ENCODE data around the gene STUM.

STUM gene

GRCh38 chr1:226643177-226643576, 94.6 kb downstream of the STUM start:
- DNase-seq = no peak
- H3K36me3 ChIP-seq (replicated peaks; ENCODE audit: insufficient read depth, low read length) = no peaks in the 10 kb centered on the region; the same call in 1 of the 2 replicates
- H3K9me2 ChIP-seq (replicated peaks; ENCODE audit: insufficient read depth, low read length) = no peaks in the 10 kb centered on the region
- no peak overlapping the region for H3K9ac ChIP-seq (ENCODE audit: low read length)
- no peak overlapping the region for H3K27ac ChIP-seq (ENCODE audit: low read length)
- H3K4me1 ChIP-seq (ENCODE audit: low read length) = no peaks in the 10 kb centered on the region
- TF ChIP-seq EZH2phosphoT487 (IDR thresholded peaks at IDR 0.05; ENCODE audit: low read length) (no peak), EZH2 (optimal IDR thresholded peaks at IDR 0.05; ENCODE audit: low read depth, low read length) (no peak), CTCF (IDR thresholded peaks at IDR 0.05; ENCODE audit: low read length) (no peak)
- H2AFZ ChIP-seq (ENCODE audit: low read length) = no peak overlapping the region
- H3K27me3 ChIP-seq (replicated peaks; ENCODE audit: insufficient read depth, low read length) = no peaks in the 10 kb centered on the region
- no peaks in the 10 kb centered on the region for H3K79me2 ChIP-seq (ENCODE audit: low read length)
- H4K20me1 ChIP-seq (ENCODE audit: insufficient read depth, low read length) = no peaks in the 10 kb centered on the region
- no peaks in the 10 kb centered on the region for H3K9me3 ChIP-seq (replicated peaks; ENCODE audit: insufficient read depth, low read length)
- H3F3A ChIP-seq (ENCODE audit: insufficient read depth, low read length) = no peaks in the 10 kb centered on the region
- no peak overlapping the region for H3K4me2 ChIP-seq (ENCODE audit: low read depth, low read length)
- H3K4me3 ChIP-seq (ENCODE audit: low read length) = no peak overlapping the region

- peaks cover 5% of the 10 kb centered on the region; the same call in 1 of the 2 replicates for H3K79me2 ChIP-seq (ENCODE audit: low read length)
- H2AFZ ChIP-seq (ENCODE audit: low read length) = no peak overlapping the region
- no peak overlapping the region for H3K4me3 ChIP-seq (ENCODE audit: low read length)
- H3K4me1 ChIP-seq (ENCODE audit: low read length) = no peaks in the 10 kb centered on the region
- no peaks in the 10 kb centered on the region for H4K20me1 ChIP-seq (ENCODE audit: insufficient read depth, low read length)
- no peaks in the 10 kb centered on the region for H3K9me3 ChIP-seq (replicated peaks; ENCODE audit: insufficient read depth, low read length)
- no peak overlapping the region for H3K4me2 ChIP-seq (ENCODE audit: low read depth, low read length)
- no peak overlapping the region for H3K9ac ChIP-seq (ENCODE audit: low read length)
- no peaks in the 10 kb centered on the region for H3K9me2 ChIP-seq (replicated peaks; ENCODE audit: insufficient read depth, low read length)
- H3K36me3 ChIP-seq (replicated peaks; ENCODE audit: insufficient read depth, low read length) = no peaks in the 10 kb centered on the region; the same call in 1 of the 2 replicates
- no peaks in the 10 kb centered on the region for H3K27me3 ChIP-seq (replicated peaks; ENCODE audit: insufficient read depth, low read length)
- no peak for TF ChIP-seq CTCF (IDR thresholded peaks at IDR 0.05; ENCODE audit: low read length)
- no peak for TF ChIP-seq EZH2 (optimal IDR thresholded peaks at IDR 0.05; ENCODE audit: low read depth, low read length)
- no peak for TF ChIP-seq EZH2phosphoT487 (IDR thresholded peaks at IDR 0.05; ENCODE audit: low read length)
- H3F3A ChIP-seq (ENCODE audit: insufficient read depth, low read length) = no peaks in the 10 kb centered on the region
- DNase-seq = no peak
- no peak overlapping the region for H3K27ac ChIP-seq (ENCODE audit: low read length)
These were observed 95.3 kb downstream of the STUM start for GRCh38 chr1:226643611-226644540.

GRCh38 chr1:226644541-226645176, 96.1 kb downstream of the STUM start:
- no peak overlapping the region for H2AFZ ChIP-seq (ENCODE audit: low read length)
- H3K27me3 ChIP-seq (replicated peaks; ENCODE audit: insufficient read depth, low read length) = no peaks in the 10 kb centered on the region
- H3K27ac ChIP-seq (ENCODE audit: low read length) = no peak overlapping the region
- no peak overlapping the region for H3K4me3 ChIP-seq (ENCODE audit: low read length)
- H3K9ac ChIP-seq (ENCODE audit: low read length) = no peak overlapping the region
- no peak for TF ChIP-seq CTCF (IDR thresholded peaks at IDR 0.05; ENCODE audit: low read length)
- no peak for TF ChIP-seq EZH2phosphoT487 (IDR thresholded peaks at IDR 0.05; ENCODE audit: low read length)
- TF ChIP-seq EZH2 (optimal IDR thresholded peaks at IDR 0.05; ENCODE audit: low read depth, low read length) = no peak
- H3K4me2 ChIP-seq (ENCODE audit: low read depth, low read length) = no peak overlapping the region
- H3K4me1 ChIP-seq (ENCODE audit: low read length) = no peaks in the 10 kb centered on the region
- H3K9me3 ChIP-seq (replicated peaks; ENCODE audit: insufficient read depth, low read length) = no peaks in the 10 kb centered on the region
- no peak for DNase-seq
- H3F3A ChIP-seq (ENCODE audit: insufficient read depth, low read length) = no peaks in the 10 kb centered on the region
- no peaks in the 10 kb centered on the region; the same call in 1 of the 2 replicates for H3K36me3 ChIP-seq (replicated peaks; ENCODE audit: insufficient read depth, low read length)
- H3K79me2 ChIP-seq (ENCODE audit: low read length) = peaks cover 11% of the 10 kb centered on the region; the same call in 1 of the 2 replicates
- no peaks in the 10 kb centered on the region for H3K9me2 ChIP-seq (replicated peaks; ENCODE audit: insufficient read depth, low read length)
- no peaks in the 10 kb centered on the region for H4K20me1 ChIP-seq (ENCODE audit: insufficient read depth, low read length)
